Measurements from ENCODE around the gene CLRN3.

The CLRN3 gene

DNA sequence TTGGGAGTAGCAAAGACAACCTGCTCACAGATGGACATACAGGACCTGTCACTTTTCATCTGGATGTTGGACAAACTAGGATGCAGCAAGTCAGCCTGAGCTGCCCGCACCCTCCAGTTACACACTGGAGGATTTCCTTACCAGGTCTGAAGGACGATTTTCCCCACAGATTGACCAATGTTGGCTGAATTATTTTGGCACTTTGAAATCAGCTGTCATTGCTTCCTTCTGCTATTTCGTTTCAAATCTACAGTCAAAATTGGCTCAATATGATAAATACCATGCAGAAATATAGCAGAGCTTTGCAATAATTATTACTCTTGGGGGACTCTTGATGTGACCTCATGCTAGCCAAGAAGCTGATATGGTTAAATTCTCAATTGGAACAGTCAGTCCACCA, 2.5 kb downstream of the CLRN3 start:
- TF ChIP-seq, protein P1, sequence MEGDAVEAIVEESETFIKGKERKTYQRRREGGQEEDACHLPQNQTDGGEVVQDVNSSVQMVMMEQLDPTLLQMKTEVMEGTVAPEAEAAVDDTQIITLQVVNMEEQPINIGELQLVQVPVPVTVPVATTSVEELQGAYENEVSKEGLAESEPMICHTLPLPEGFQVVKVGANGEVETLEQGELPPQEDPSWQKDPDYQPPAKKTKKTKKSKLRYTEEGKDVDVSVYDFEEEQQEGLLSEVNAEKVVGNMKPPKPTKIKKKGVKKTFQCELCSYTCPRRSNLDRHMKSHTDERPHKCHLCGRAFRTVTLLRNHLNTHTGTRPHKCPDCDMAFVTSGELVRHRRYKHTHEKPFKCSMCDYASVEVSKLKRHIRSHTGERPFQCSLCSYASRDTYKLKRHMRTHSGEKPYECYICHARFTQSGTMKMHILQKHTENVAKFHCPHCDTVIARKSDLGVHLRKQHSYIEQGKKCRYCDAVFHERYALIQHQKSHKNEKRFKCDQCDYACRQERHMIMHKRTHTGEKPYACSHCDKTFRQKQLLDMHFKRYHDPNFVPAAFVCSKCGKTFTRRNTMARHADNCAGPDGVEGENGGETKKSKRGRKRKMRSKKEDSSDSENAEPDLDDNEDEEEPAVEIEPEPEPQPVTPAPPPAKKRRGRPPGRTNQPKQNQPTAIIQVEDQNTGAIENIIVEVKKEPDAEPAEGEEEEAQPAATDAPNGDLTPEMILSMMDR (IDR thresholded peaks at IDR 0.05; ENCODE audit: low read depth, low read length, missing control alignments): no peak
- H3K4me3 ChIP-seq (ENCODE audit: low read depth, low read length): no peak overlapping the region
- no peak for DNase-seq (ENCODE audit: low read depth)
- in situ Hi-C loops (cut with HindIII; ENCODE audit: low sequenced_read_pairs): no loop called here

DNA sequence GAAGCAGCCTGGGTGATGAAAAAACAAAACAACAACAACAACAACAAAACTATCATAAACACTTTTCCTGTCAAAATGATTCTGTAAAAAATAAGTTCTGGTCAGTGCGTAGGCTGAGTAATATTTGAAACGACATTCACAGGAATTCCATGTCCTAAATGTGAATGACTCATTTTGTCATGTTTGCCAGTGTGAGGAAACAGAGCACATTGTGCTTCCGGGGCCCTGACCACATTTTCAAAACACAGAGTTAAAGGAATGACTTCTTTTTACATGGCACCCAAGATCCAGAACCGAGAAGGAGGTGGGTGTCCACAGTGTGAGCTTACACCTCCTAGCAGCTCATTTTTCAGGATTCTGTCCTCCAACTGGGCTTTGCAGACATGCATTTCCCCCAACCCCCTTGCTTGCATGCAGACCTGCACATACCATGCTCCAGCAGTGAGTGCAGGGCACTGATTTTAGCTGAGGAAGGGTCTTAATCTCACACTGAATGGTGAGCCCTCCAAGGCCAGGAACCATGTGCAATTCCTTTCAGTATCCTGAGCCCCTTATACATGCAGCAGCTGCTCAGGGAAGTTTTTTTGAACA, 3.0 kb downstream of the CLRN3 start:
- TF ChIP-seq, protein P1 (IDR thresholded peaks at IDR 0.05; ENCODE audit: low read depth, low read length, missing control alignments): no peak
- DNase-seq (ENCODE audit: low read depth): no peak
- no peak overlapping the region for H3K4me3 ChIP-seq (ENCODE audit: low read depth, low read length)
- in situ Hi-C loops (cut with HindIII; ENCODE audit: low sequenced_read_pairs): no loop called here

DNA sequence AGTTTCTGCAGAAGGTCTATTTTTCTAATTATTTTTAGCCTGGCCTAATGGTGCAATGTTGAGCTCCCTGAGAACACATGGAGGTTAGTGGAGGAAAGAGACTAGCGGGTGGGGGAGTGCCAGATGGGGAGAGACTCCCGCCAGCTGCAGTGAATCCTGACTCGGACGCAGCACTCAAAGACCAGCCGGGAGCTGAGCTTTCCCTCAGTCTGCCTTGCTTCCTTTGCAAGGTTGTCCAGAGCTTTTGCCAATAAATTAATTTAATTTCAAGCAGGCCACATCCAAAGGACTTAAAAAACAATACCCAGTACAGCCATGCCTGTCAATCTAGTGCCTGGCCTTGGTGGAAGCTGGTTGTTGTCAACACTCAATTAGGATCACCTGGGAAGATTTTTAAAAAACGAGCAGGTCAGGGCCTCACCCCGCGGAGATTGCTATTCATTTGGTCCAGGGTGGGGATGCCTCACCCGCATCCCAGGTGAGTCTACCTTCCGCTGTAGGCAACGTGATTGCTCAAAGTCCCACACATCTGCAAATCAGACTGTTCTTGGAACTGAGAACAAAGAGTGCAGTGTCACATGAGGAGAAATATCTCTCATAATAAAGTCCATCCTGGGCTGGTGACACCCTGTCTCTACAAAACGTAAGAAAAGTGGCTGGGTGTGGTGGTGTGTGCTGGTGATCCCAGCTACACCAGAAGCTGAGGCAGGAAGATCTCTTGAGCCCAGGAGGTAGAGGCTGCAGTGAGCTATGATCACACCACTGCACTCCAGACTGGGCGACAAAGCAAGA, 4.0 kb downstream of the CLRN3 start:
- in situ Hi-C loops (cut with HindIII; ENCODE audit: low sequenced_read_pairs): no loop called here
- TF ChIP-seq, protein P1 (IDR thresholded peaks at IDR 0.05; ENCODE audit: low read depth, low read length, missing control alignments): no peak
- H3K4me3 ChIP-seq (ENCODE audit: low read depth, low read length): no peak overlapping the region
- DNase-seq (ENCODE audit: low read depth): no peak

DNA sequence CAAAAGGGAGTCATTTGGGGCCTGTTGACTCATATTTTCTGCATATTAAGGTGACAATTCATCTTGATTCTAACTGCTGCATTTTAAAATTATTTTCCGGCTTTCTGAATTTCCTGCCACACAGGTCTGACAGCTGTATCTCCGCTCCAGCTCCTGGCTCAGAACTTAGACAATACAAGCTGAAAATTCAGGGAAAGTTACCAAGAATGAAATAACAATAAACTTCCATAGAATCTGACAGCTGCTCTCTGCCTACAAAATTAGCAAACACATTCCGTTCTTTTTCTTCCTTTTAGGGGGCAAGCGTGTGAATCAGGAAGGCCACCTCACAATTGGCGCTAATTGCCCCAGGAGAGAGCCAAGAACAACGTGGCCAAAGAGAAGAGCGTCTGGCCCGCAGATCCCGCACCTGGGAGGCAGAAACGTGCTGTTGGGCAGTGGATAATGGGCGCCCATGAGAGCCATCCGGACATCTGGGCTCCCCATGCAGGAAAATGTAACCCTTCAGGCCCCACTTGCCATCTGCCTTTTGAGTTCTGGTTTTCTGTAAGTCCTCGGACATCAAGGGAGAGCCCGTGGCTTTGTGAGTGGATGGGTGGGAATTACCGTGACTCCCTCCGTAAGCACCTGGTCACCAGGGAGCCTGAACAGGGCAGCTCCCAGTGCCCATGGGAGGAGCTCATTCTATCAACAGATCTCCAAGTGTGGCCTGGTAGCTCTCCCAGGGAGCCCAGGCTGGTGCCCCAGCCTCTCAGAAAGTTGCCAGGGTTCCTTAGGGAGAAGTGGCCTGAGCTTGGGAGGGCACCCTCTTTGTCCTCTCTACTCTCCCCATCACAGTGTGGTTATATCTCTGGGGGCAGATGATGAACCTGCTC, 5.0 kb downstream of the CLRN3 start:
- no peak for DNase-seq (ENCODE audit: low read depth)
- H3K4me3 ChIP-seq (ENCODE audit: low read depth, low read length): no peak overlapping the region
- in situ Hi-C loops (cut with HindIII; ENCODE audit: low sequenced_read_pairs): no loop called here
- TF ChIP-seq, protein P1 (IDR thresholded peaks at IDR 0.05; ENCODE audit: low read depth, low read length, missing control alignments): no peak

DNA sequence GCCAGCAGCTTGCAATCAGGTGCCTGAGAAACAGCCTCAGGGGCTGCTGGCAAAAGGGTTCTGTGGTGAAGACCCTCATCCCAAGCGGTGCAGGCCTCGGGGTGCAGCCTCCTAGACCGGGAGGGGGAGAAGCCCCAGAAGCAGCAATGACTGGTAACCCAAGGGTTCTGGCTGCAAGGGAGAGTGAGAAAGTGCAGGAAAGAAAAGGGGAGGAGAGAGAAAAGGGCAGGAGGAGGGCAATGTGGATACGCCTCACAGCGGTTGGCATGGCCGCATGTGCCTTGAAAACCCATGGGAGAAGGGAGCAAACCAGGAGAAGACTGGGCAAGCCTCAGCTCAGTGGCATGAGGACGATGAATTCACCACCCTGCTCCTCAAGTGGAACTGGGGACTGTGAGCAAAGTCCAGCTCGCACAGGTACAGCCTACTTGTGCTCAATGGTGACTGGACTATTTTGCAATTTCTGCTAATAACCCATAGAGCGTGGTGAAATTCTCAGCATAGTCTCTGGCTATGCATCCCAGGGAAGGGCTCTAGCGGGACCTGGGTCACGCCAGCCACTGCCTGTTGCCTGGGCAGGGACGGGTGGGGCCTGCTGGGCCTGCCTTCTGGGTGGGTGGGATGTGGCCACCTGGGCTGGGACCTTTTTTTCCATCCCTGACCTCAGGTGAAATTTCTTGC, 6.2 kb downstream of the CLRN3 start:
- H3K4me3 ChIP-seq (ENCODE audit: low read depth, low read length): no peak overlapping the region
- in situ Hi-C loops (cut with HindIII; ENCODE audit: low sequenced_read_pairs): no loop called here
- no peak for DNase-seq (ENCODE audit: low read depth)
- TF ChIP-seq, protein P1 (IDR thresholded peaks at IDR 0.05; ENCODE audit: low read depth, low read length, missing control alignments): no peak

DNA sequence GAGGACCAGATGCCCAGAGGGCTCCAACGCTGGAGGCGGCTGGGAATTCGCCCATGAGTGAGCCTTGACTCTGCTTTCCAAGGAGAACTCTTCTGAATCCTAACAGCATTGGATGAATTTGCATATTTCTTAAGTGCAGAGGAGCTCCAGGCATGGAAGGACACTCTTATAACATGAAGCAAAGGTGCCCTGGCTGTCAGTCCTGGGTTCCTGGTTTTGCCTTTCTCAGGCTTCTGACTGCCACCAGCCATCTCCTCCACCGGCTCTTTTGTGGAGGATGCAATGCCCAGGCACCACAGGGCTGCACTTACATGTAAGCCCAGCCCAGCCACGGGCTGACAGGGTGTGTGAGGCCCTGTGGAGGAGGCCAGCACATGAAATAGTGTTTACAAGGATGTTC, 8.2 kb downstream of the CLRN3 start:
- DNase-seq (ENCODE audit: low read depth): no peak
- TF ChIP-seq, protein P1 (IDR thresholded peaks at IDR 0.05; ENCODE audit: low read depth, low read length, missing control alignments): no peak
- H3K4me3 ChIP-seq (ENCODE audit: low read depth, low read length): no peak overlapping the region
- in situ Hi-C loops (cut with HindIII; ENCODE audit: low sequenced_read_pairs): no loop called here
